Fibroblast of pulmonary artery (primary cell): Measurements from ENCODE around the gene ODAD3.

Source experiments
- DNase-seq: peaks from one replicate; pipeline ENCODE4 v3.0.0-alpha.2; 2010; ENCODE audit warnings: low read depth
- H3K4me3 ChIP-seq: replicated peaks from 2 replicates; pipeline ENCODE4 v1.5.1; 2011; ENCODE audit warnings: low read depth, mild to moderate bottlenecking, control low read depth, low read length, moderate library complexity
- TF ChIP-seq, protein P1 (sequence below): IDR thresholded peaks from 2 replicates; pipeline ENCODE4 v1.5.1; 2011; ENCODE audit warnings: mild to moderate bottlenecking, control low read depth, low read length, inconsistent platforms; ENCODE audit errors: missing control alignments

ODAD3 gene

DNA sequence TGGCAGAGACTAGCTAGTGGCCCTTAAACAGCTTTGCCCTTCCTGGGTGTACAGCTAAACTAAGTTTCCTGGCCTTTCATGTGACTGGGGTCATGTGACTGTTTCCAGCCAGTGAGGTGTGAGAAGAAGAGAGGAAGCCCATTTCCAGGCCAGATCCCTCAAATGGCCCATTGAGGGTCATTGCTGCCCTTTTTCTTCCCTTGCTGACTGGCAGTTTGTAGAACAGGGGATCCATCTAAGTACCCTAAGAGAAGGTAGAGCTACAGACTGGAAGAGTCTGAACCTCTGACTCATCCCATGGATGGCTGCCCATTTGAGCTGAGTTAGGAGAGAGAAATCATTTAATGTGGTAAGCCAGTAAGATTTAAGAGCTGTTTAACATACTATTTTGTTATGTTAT, 57.7 kb downstream of the ODAD3 start:
- DNase-seq: peak; percentile 79
- TF ChIP-seq, protein P1, sequence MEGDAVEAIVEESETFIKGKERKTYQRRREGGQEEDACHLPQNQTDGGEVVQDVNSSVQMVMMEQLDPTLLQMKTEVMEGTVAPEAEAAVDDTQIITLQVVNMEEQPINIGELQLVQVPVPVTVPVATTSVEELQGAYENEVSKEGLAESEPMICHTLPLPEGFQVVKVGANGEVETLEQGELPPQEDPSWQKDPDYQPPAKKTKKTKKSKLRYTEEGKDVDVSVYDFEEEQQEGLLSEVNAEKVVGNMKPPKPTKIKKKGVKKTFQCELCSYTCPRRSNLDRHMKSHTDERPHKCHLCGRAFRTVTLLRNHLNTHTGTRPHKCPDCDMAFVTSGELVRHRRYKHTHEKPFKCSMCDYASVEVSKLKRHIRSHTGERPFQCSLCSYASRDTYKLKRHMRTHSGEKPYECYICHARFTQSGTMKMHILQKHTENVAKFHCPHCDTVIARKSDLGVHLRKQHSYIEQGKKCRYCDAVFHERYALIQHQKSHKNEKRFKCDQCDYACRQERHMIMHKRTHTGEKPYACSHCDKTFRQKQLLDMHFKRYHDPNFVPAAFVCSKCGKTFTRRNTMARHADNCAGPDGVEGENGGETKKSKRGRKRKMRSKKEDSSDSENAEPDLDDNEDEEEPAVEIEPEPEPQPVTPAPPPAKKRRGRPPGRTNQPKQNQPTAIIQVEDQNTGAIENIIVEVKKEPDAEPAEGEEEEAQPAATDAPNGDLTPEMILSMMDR: no peak
- H3K4me3 ChIP-seq: no peak overlapping the region

DNA sequence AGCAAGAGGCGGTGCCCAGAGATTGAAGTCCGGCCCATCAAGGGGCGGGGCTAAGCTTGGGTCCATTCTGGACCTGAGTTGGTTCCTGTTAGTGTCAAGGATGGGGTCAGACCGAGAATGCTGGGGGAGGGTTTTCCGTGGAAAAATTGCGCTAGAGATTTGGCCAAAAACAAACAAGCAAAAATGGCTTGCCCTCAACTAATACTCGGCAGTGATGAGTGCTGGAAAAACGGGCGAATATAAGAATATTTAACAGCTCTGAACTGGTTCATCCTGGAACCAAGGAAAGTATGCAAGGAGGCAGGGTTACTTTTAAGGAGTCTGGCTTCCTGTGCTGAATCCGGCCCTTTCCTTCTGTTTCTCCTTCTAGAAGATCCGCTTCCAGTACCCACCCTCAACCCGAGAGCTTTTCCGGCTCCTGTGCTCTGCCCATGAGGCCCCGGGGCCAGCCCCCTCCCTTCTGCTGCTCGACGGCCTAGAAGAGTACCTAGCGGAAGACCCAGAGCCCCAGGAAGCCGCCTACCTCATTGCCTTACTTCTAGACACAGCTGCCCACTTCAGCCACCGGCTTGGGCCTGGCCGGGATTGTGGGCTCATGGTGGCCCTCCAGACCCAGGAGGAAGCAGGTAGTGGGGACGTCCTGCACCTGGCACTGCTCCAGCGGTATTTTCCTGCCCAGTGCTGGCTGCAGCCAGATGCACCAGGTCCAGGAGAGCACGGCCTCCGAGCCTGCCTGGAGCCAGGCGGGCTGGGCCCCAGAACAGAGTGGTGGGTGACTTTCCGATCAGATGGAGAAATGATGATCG, 59.6 kb downstream of the ODAD3 start:
- H3K4me3 ChIP-seq: peak overlapping the region; percentile 78
- no peak for DNase-seq
- TF ChIP-seq, protein P1: no peak

DNA sequence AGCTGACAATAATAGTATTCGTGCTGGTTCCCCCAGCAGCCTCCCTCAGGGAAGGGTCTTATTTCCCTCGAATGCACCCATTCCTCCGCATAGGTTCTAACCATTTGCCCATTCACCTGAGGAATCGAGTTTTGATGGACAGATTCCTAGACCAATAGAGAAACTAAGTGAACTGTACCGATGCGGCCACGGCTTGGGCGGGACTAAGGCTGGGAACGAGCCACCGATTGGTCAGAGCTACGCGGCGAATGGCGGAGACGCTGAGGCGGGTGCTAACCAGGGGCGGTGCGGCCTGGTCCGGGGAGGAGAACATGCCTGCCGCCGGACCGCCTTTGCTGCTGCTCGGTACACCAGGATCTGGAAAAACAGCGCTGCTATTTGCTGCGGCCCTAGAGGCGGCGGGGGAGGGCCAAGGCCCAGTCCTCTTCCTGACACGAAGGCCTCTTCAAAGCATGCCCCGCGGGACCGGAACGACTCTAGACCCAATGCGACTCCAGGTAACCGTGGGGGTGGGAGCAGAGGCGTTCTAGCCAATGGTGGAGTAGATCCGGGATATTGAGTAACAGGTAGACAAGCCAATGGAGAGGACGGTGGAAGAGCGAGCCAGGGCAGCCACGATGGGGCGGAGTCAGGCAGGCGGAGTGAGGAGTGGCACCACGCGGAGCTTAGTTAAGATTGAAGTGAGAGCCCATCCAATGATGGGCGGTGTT, 60.3 kb downstream of the ODAD3 start, which contains the start of gene SWSAP1:
SWSAP1 (plus strand) TSS at position 234 of the 710 bp plus-strand sequence; CDS start at position 249, 15 bp downstream.
- peak; percentile 100 for DNase-seq
- TF ChIP-seq, protein P1: no peak
- peak within 1 kb of the TSS; percentile 78 for H3K4me3 ChIP-seq

- TF ChIP-seq, protein P1: no peak
- DNase-seq: no peak
- H3K4me3 ChIP-seq: peak overlapping the region; percentile 78
These were observed 61.0 kb downstream of the ODAD3 start for GRCh38 chr19:11373885-11374432.

DNA sequence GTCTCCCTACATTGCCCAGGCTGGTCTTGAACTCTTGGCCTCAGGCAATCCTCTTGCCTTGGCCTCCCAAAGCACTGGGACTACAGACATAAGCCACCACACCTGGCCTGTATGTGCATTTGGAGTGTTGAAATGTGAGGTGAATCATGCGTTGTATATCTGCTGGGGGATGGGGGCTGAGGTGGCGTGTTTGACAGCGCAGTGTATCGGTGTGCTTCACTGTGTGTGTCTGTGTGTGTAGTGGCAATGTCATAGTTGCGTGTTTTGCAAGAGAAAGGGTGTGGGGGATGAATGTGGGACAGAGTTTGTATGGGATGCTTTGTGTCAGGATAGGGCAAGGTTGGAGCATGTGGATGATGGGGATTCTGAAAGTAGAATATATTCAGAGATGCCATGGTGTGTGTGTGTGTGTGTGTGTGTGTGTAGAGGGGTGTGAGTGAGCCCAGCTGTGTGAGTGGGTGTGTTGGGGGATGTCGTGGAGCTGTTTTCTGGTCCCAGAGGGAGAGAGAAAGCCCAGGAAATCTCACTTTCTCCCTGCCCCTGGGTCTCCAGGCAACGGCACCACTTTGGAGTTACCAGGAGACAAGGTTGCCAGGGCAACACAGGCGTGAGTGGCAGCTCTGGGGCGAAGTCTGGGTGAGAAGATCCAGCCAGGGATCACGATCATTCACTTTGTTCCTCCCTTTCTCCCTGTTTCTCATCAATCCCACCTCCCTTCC, 61.6 kb downstream of the ODAD3 start:
- H3K4me3 ChIP-seq: no peak overlapping the region
- TF ChIP-seq, protein P1: no peak
- peak; percentile 31 for DNase-seq

DNA sequence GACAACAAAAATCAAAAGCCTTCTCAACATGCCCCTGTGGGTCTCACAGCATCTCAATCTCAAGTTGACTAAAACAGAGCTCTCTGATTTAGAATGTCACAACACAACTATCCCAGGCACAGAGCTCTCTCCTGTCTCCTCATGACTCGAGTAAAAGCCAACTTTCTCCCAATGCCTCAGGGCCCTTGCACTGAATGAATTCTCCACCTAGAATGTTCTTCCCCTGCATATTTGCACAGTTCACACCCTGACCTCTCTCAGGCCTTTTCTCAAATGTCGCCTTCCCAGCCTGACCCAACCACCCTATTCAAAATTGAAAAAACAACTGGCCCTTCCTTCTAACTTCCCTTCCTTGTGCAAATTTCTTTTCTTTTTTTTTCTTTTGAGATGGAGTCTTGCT, 64.2 kb downstream of the ODAD3 start:
- H3K4me3 ChIP-seq: no peak overlapping the region
- DNase-seq: no peak
- TF ChIP-seq, protein P1: no peak
